Measurements from ENCODE around the gene TMEM40. TPM values are rescaled to one million over a fixed set of nuclear protein-coding genes. Genes with fewer than 3 reads are reported as not detected.
A peak's percentile ranks its signal among the peaks of the same experiment; 100 is the strongest.
"Not testable (repeated sequence)": the region's sequence is repeated elsewhere in the genome, so short reads cannot be mapped to it uniquely, and the experiment has no call there.

TMEM40 gene, protein sequence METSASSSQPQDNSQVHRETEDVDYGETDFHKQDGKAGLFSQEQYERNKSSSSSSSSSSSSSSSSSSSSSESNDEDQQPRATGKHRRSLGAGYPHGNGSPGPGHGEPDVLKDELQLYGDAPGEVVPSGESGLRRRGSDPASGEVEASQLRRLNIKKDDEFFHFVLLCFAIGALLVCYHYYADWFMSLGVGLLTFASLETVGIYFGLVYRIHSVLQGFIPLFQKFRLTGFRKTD
- 0.54 TPM for total RNA-seq
- long read RNA-seq: 0 reads

DNA sequence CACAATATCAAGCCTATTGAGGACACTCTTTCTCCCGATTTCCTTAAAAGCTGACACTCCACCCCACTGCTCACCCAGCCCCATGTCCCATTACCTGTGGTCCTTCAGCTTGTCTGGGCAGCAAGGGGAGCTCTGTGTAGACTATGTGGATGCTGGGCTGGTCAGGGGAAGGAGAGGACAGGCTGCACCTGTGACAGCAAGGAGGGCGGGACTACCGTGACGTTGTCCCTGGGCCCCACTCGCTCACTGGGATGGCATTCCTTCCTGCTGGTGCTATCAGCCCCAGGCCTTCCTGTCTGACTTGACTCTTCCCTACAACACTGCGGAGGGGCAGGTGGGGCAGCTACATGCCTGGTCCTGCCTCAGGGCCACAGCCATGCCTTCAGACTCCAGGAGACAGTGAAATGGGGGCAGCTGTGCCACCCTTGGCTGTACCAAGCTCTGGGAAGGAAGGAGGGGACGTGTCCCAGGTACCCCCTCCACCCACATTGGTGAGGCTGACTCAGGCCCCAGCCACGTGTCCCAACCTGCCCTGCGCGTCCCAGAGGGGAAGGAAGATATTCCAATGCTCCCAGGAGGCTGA is at the start of gene TMEM40:
Gene TMEM40 (minus strand): TSS at position 163 of the 583 bp plus-strand sequence. CDS start 9,427 bp downstream, outside the sequence.
- no peak for DNase-seq (ENCODE audit: low spot score)
- intact Hi-C loops (cut with DNase I): no loop called here

DNA sequence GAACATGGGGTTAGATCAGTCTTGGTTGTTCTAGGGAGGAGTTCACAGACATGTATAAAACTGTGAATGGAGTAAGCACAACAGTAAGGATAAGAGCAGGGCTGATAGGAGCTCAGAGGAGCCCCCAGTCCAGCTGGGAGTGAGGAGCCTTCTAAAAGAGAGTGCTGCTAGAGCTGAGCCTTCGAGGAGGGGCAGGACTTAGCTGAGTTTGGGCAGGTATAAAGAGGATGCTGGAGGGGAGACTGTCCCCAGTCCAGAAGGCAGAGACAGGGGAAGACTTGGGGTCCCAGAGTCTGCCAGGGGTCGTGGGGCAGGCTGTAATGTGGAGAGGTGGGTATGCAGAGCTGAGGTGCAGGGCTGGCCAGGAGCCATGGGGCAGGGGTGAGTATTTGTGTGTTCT is 49.5 kb upstream of the TMEM40 start:
- intact Hi-C loops (cut with DNase I): loop anchor here (5.0 kb wide), 1 partner anchor 96 kb away; no protein-coding TSS in a partner anchor

DNA sequence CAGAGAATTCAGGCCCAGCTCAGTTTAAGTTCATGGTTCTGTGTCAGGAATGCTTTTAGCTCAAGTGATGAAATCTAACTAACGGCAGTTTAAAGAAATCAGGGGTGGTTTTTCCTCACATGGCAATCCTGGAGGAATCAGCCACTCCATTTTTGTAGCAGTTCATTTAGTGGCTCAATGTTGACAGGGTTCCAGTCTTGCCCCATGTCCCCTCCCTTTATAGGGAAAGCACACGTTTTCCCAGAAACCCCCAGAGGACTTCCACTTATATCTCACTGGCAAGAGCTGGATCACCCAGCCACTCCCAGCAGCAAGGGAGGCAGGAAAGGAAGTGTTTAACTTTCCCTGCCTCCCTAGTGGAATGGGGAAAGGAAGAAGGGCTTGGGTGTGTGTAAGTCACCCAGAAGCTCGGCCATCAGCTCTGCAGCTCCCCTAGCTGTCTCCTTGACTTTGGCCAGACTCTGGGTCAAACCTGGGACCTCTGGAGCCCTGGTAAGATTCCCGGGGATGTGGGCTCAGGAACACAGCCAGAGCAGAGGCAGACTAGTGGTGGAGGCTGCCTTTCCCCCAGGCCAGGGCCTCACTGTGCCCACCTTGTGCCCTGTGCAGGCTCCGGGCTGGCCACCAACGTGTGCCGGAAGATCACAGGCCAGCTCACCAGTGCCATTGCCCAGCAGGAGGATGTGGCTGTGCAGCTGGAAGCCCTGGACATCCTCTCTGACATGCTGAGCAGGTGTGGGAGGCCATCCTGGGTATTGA is 48.7 kb upstream of the TMEM40 start:
- intact Hi-C loops (cut with DNase I): loop anchor here (5.0 kb wide), 1 partner anchor 95 kb away; no protein-coding TSS in a partner anchor
- peak; percentile 58 for DNase-seq (ENCODE audit: low spot score)

More for the DNA sequence above, 49.5 kb upstream of the TMEM40 start:
- DNase-seq (ENCODE audit: low spot score): peak; percentile 55

DNA sequence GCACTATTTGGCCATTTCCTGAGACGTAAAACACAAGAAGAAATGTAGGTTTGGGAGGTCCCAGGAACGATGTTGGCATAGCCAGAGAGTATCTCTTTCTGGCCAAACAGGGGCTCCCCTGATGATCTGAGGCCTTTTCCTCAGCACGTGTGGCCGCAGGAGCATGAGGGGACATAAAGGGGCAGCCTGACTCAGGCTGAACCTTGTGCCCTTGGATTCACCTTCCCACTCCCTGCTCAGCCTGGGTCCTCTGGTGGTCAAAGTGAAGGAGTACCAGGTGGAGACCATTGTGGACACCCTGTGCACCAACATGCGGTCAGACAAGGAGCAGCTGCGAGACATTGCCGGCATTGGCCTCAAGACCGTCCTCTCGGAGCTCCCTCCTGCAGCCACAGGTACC is 48.0 kb upstream of the TMEM40 start:
- peak; percentile 31 for DNase-seq (ENCODE audit: low spot score)
- intact Hi-C loops (cut with DNase I): loop anchor here (5.0 kb wide), 1 partner anchor 95 kb away; no protein-coding TSS in a partner anchor

DNA sequence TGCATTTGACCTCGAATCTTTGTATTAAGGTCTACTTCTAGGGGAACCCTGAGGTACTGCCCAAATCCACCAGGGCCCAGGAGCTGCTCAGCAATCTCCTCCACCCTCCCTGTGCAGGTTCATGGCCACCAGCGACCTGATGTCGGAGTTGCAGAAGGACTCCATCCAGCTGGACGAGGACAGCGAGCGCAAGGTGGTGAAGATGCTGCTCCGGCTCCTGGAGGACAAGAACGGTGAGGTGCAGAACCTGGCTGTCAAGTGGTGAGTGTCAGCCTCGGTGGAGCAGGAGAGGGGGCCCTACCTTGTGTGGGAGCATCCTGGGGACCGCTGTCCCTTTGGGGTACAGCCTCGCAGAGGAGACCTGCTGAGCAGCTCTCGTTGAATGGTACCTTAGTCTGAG is 44.3 kb upstream of the TMEM40 start:
- intact Hi-C loops (cut with DNase I): no loop called here
- peak; percentile 22 for DNase-seq (ENCODE audit: low spot score)

DNA sequence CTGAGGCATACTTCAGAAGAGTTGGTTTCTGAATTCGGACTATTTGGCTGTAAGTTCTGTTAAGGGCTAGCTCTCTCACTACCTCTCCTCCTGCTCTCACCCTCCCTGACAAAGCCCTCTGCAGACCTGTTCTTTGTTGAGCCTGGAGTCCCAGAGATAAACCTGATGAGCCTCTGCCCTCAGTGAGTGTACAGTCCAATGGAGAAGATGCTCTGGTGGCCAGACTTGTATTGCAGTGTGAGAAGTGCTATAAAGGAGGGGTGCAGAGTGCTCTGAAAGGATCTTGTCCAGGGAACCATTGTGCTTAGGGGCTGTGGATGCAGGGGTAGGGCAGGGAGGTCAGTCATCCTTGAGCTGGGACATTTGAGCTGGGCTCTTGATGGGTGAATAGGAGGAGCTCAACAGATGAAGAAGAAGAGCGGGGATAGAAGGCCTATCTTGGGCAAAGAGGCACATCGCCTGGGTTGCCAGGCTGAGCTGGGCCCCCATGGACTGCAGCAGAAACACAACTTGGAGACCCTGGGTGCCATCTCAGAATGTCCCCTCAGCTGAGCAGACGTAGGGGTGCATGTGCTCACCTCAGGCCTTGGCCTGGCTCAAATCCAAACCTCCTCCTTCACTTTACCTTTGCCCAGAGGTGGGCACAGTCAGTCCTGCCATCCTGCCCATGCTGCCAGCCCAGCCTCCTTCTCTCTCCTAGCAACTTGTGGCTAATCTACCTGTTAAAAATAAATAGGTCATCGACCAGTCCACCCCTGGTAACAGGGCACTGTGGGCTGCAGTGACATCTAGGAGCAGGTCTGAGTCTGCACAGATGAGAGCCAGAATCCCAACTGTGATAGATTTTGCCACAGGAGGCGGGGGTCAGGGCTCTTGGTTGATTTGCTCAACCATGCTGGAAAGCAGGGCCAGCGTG is 40.7 kb upstream of the TMEM40 start:
- intact Hi-C loops (cut with DNase I): loop anchor here (5.0 kb wide), 1 partner anchor 72 kb away; no protein-coding TSS in a partner anchor
- peak; percentile 71 for DNase-seq (ENCODE audit: low spot score)

DNA sequence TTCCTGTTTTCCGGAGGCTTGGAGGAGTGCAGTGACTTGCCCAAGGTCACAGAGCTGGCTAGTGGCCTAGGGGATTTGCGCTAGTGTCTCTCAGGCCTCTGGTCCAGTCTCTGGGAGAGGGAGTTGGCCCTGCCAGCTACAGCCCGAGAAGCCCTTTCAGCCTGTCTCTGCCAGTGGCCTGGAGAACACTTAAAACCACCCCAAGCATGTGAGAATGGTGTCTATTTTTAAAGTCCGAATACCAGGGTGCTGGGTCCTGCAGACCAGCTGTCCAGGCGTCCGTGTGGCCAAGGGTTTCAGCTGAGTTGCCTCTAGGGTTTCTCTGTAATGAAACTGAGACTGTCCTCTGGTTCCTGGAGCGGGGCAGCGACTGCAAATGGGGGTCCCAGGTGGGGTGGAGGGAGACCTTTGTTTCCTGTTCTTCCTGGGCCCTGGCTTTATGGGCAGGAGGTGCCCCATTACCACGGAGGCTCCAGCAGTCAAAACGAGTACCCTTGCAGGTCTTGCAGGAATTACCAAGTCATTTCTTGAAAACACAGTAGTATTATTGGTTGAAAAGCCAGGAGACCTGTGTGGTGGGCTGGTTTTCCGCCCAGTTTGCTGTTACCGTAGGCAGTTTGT is 39.6 kb upstream of the TMEM40 start:
- intact Hi-C loops (cut with DNase I): loop anchor here (5.0 kb wide), 1 partner anchor 71 kb away; no protein-coding TSS in a partner anchor
- no peak for DNase-seq (ENCODE audit: low spot score)

DNA sequence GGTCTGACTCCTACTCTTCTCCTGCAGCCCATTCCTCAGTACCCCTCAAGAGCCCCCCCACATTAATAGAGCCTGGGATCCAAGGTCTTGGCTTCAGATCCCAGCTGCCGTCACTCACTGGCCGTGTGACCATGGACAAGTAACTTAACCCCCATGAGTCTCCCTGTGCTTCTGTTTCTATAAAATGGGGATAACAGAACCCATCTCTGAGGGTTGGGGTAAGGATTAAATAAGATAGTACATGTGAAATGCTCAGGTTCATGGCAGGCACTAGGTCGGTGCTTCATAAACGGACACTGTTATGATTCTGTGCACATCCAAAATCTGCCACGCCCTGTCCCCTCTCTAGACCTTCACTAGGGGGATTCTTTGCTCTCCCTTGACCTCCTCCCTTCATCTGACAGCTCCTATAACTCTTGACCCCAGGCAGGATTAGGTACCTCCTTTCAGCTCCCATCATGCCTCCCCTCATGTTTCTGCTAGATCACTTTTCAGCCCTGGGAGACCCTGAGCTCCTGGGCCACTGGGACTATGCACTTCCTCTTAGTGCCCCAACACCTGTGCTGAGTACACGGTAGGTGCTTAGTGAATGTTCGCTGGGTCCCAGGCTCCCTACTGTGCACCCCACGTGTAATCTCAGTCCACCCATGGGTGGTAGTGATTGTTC is 39.0 kb upstream of the TMEM40 start:
- intact Hi-C loops (cut with DNase I): loop anchor here (5.0 kb wide), 1 partner anchor 71 kb away; no protein-coding TSS in a partner anchor

DNA sequence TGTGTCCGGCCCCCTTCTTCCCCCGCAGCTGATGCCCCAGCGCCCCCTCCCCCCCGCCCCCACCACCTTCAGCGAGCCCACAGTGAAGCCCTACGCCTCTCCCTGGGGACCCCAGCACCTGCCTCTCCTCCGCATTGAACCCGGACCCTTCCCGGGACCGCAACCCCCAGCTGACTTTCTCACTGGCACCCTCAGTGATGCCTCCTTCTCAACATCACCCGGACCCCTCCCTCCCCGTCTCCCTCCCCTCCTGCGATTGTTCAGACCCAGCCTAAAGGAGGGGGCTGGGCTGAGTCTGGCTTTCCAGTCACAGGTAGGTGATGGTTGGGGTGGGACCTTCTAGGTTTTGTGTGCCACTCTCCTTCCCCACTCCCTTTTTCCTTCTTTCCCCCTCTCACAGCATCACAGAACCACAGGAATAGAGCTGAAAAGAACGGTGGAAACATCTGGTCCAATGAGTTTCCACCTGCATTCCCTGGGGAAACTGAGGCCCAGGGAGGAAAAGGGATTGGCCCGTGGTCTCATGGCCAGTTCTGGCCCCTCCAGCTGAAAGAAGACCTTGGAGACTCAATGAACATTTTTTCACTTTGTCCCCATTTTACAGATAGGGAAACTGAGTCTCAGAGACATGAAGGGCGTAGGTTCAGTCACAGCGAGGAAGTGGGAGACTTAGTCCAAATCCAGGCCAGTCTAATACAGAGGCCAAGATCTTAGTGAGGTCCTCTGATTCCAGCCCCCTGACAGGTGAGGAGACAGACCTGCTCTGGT is 38.2 kb upstream of the TMEM40 start:
- intact Hi-C loops (cut with DNase I): loop anchor here (5.0 kb wide), 1 partner anchor 70 kb away; no protein-coding TSS in a partner anchor
- DNase-seq (ENCODE audit: low spot score): no peak

More for the DNA sequence above, 39.0 kb upstream of the TMEM40 start:
- no peak for DNase-seq (ENCODE audit: low spot score)

DNA sequence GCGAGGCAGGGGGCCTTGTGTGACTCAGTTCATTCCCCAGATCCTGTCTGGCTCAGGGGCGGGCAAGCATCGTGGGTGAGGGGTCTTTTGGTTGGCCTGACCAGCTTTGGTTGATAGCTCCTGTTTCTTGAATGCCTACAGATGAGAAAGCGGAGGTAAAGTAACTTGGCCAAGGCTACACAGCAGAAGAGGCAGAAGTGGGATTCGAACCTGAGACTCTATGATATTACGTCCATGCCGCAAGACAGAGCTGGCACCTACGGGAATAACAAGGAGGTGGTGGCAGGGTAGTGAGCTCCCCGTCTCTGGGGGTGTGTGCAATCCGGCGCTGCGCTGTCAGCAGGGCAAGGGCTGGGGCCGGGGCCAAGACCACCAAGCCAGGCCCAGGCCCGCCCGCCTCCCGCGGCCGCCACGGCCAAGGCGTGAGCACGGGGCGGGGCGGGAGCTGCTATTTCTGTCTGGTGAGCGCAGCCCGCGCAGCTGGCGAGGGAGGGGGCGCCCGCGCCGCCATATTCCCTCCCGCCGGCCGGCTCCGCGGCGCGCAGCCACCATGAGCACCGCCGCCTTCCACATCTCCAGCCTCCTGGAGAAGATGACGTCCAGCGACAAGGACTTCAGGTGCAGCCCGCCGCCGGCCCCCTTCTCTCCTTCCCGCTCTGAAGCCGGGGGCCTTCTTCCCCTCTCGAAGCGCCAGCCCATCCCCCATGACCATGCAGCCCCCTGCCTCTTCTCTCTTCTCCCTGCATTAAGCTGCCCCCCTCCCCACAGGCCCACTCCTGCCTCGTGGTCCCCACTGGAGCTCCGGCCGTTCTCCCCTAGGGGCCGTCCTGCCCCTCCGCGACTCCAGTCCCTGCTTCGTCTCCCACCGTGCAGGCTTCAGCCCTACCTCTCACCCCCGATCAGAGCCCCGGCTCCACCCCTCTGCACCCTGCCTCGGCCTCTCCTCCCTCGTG is 37.4 kb upstream of the TMEM40 start, which contains the start of gene CAND2:
Gene CAND2 (plus strand): TSS at position 510 of the 953 bp plus-strand sequence. CDS start 41 bp downstream, at position 551.
- intact Hi-C loops (cut with DNase I): loop anchor here (5.0 kb wide), 1 partner anchor 69 kb away; no protein-coding TSS in a partner anchor
- DNase-seq (ENCODE audit: low spot score): peak; percentile 88

DNA sequence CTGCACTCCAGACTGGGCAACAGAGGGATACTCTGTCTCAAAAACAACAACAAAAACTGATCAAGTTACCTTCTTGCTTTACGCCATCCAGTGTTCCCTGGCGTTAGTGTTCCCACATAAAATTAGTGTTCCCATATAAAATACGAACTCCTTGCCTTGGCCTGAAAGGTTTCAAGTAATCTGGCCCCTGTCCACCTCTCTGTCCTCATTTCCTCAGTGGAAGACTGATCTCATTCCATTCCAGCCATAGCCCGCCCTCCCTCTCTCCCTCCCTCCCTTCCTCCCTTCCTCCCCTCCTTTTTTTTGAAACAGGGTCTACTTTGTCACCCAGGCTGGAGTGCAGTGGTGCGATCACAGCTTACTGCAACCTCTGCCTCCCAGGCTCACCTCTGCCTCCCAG is 34.6 kb upstream of the TMEM40 start:
- no peak for DNase-seq (ENCODE audit: low spot score)
- intact Hi-C loops (cut with DNase I): no loop called here

DNA sequence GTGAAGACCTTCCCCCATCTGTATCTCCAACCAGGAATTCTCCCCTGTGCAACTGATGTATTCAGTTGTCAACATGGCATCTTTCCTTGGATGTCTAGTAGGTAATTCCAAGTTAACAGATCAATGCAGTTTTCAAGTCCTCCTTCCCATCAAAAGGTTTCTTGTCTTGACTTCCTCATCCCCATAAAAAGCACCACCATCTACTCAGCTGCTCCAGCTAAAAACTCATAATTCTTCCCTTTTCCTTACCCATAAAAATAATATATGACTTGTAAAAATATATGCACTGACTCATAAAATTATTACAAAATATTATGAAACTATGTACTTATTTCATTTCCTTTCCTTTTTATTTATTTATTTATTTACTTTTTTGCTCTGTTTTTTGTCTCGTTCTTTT is 32.4 kb upstream of the TMEM40 start:
- DNase-seq (ENCODE audit: low spot score): no peak
- intact Hi-C loops (cut with DNase I): no loop called here

DNA sequence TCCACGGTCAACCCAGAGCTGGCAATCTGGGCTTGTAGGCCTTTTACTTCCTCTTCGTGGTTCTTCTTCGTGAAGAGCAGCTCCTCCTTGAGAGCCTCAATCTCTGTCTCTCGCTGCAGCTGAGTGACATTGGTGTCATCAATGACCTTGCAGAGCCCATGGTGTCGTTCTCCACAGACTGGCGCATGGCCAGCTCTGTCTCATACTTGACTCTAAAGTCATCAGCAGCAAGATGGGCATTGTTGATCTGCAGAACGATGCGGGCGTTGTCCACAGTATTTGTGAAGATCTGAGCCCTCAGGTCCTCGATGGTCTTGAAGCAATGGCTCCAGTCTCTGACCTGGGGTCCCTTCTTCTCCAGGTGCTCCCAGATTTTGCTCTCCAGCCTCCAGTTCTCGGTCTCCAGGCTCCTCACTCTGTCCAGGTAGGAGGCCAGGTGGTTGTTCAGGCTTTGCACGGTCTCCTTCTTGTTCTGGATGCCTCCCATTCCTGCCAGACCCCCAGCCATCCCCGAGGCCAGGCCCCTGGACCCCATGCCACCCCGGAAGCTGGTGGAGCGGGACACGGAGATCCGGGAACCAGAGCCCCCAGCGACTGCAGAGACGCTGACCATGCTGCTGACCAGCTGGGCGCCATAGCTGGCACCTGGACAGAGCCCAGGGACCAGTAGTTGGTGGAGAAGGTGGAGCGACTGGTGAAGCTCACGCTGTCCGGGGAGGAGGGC is 29.1 kb upstream of the TMEM40 start:
- intact Hi-C loops (cut with DNase I); DNase-seq (ENCODE audit: low spot score): not testable (repeated sequence)

DNA sequence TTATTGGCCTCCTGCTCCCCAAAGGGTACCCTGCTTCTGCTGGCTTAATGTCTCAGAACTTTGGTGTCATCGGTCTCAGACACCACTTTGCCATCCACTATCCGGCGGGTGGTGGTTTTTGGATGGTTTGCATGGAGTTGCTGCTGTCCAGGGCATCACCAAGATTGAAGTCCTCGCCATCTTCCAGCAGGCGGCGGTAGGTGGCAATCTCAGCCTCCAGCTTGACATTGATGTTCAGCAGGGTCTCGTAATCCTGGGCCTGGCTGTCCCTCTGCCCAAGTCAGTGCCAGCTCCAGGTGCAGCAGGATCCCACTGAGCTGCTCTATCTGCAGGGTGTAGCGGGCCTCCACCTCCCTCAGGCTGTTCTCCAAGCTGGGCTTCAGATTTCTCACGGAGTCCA is 28.3 kb upstream of the TMEM40 start:
- DNase-seq (ENCODE audit: low spot score); intact Hi-C loops (cut with DNase I): not testable (repeated sequence)

DNA sequence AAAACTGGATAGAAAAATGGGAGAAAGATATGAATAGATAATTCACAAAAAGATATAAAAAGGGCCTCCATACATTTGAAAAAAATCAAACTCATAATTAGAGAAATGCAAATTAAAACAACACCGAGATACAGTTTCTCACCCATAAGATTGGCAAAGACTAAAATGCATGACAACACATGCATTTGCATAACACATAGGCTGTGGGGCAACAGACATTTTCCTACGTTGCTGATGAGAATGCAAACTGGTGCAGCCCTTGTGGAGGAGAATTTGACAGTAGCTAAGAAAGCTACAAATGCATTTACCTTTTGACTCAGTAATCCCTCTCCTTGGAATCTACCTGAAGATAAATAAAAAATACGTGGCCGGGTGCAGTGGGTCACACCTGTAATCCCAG is 26.0 kb upstream of the TMEM40 start:
- DNase-seq (ENCODE audit: low spot score): no peak
- intact Hi-C loops (cut with DNase I): no loop called here
